ENCODE measurements around the gene PLIN4. TPM values are rescaled to one million over a fixed set of nuclear protein-coding genes. Genes with fewer than 3 reads are reported as not detected.

Gene PLIN4
- total RNA-seq, 1 donor from 2014 or later = 4.1 TPM

DNA sequence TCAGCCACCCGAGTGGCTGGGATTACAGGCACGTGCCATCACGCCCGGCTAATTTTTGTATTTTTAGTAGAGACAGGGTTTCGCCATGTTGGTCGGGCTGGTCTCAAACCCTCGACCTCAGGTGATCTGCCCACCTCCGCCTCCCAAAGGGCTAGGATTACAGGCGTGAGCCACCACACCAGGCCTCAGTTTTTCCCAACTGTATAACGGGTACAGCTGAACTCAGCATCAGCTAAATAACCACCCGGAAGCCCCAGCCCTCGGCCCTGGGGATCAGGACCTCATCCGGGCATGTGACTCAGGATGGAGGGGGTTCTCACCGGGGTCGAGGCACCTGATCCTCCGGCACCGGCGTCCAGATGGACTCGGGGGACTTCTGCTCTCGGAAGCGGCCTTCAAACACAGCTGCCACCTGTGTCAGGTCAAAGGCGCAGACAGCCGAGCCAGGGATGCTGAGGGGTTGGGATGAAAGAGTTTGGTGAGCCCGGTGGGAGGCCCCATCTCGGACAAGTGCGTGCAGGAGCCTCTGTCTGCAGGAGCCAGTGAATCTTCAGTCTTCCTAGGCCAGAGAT is 32.3 kb upstream of the PLIN4 start:
- no peaks in the 10 kb centered on the region for H3K9me3 ChIP-seq
- no peaks in the 10 kb centered on the region for H3K27me3 ChIP-seq
- H3K4me1 ChIP-seq = no peaks in the 10 kb centered on the region
- TF ChIP-seq, protein P1, sequence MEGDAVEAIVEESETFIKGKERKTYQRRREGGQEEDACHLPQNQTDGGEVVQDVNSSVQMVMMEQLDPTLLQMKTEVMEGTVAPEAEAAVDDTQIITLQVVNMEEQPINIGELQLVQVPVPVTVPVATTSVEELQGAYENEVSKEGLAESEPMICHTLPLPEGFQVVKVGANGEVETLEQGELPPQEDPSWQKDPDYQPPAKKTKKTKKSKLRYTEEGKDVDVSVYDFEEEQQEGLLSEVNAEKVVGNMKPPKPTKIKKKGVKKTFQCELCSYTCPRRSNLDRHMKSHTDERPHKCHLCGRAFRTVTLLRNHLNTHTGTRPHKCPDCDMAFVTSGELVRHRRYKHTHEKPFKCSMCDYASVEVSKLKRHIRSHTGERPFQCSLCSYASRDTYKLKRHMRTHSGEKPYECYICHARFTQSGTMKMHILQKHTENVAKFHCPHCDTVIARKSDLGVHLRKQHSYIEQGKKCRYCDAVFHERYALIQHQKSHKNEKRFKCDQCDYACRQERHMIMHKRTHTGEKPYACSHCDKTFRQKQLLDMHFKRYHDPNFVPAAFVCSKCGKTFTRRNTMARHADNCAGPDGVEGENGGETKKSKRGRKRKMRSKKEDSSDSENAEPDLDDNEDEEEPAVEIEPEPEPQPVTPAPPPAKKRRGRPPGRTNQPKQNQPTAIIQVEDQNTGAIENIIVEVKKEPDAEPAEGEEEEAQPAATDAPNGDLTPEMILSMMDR (IDR thresholded peaks at IDR 0.05) = no peak
- DNase-seq = no peak
- H3K27ac ChIP-seq = no peak overlapping the region
- no peak overlapping the region for H3K4me3 ChIP-seq
- intact Hi-C loops (cut with DNase I) = no loop called here
- ATAC-seq = no peak
- peaks cover 6% of the 10 kb centered on the region for H3K36me3 ChIP-seq

DNA sequence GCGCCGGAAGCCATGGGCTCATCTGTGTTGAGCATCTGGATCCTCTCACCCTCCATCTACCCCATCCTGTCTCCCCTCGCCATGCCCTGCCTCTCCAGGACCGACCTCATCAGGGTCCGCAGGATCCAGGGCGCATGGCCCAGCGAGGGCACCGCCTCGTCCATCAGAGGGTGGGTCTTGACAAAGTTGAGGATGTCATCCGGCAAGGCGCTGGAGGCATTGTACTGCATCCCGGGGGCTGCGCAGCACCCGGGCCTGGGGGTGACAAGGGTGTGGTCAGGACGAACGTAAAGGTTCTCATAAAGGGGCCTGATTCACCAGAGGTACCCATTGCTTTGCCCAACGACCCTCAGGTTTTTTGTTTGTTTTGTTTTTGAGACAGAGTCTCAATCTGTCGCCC is 31.7 kb upstream of the PLIN4 start:
- ATAC-seq (no peak), DNase-seq (no peak)
- TF ChIP-seq, protein P1 (IDR thresholded peaks at IDR 0.05) = no peak
- intact Hi-C loops (cut with DNase I) = no loop called here
- no peaks in the 10 kb centered on the region for H3K4me1 ChIP-seq
- no peak overlapping the region for H3K27ac ChIP-seq
- H3K27me3 ChIP-seq = no peaks in the 10 kb centered on the region
- H3K36me3 ChIP-seq = peaks cover 6% of the 10 kb centered on the region
- no peaks in the 10 kb centered on the region for H3K9me3 ChIP-seq
- H3K4me3 ChIP-seq = no peak overlapping the region

DNA sequence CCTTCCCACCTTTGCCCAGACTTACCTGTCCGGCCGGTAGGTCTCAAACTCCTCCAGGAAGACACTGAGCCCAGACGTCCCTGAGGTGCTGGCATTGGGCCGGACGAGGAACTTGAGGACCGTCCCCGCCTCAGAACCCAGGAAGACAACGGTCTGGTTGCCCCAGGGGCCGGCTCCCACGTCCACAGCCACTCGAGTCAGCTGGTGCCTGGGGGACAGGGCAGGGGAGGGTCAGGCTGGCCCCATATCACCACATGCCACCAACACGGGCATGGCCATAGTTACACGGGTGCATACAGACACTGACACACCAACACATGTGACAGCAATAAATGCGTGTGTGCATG is 29.9 kb upstream of the PLIN4 start:
- no peak overlapping the region for H3K27ac ChIP-seq
- H3K9me3 ChIP-seq = no peaks in the 10 kb centered on the region
- H3K36me3 ChIP-seq = peaks cover 6% of the 10 kb centered on the region
- H3K27me3 ChIP-seq = no peaks in the 10 kb centered on the region
- DNase-seq (no peak), ATAC-seq (peak; percentile 2)
- no peaks in the 10 kb centered on the region for H3K4me1 ChIP-seq
- no peak overlapping the region for H3K4me3 ChIP-seq
- intact Hi-C loops (cut with DNase I) = no loop called here
- TF ChIP-seq, protein P1 (IDR thresholded peaks at IDR 0.05) = no peak

DNA sequence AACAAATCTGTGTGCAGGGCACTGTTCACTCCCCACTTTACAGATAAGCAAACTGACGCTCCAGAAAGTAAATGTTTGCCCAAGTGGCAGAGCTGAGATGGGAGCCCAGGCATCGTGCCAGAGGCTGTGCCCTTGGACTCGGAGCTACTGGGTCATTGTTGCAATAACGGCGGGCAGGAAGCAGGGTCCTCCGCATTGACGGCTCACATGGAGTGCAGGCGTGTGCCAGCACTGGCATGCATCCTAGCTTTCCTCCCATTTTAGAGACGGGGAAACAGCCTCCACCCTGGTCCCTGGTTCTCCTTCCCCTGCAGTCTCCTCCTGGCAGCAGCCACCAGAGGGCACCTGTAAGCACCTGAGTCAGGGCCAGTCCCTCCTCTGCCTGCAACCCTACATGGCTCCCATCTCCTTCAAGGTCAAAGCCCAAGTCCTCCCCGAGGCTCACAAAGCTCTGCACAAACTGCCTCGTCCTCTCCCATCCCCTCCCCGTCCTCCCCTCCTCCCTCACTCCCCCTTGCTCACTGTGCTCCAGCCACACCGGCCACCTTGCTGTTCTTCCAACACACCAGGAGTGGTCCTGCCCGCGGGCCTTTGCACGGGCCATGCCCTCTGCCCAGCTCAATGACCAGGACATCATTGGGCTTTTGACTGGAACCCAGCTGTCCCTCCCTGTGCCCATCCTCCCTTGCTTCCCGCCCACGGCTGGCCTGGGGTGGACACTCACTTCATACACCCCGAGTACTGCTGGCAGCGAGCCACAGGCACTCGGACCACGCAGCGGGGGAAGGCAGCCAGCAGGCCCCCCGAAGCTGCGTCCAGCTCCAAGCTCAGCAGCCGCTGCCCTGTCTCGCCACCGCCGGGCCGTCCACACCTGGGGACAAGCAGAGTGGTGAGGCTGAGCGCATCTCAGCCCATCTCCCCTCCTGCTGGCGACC is 29.3 kb upstream of the PLIN4 start:
- TF ChIP-seq, protein P1 (IDR thresholded peaks at IDR 0.05) = peak; percentile 35
- Histone ChIP-seq H3K4me1 (no peaks in the 10 kb centered on the region), H3K27me3 (no peaks in the 10 kb centered on the region), H3K9me3 (no peaks in the 10 kb centered on the region), H3K36me3 (peaks cover 6% of the 10 kb centered on the region), H3K4me3 (no peak overlapping the region), H3K27ac (no peak overlapping the region)
- intact Hi-C loops (cut with DNase I) = no loop called here
- peak; percentile 86 for DNase-seq
- peak; percentile 70 for ATAC-seq

DNA sequence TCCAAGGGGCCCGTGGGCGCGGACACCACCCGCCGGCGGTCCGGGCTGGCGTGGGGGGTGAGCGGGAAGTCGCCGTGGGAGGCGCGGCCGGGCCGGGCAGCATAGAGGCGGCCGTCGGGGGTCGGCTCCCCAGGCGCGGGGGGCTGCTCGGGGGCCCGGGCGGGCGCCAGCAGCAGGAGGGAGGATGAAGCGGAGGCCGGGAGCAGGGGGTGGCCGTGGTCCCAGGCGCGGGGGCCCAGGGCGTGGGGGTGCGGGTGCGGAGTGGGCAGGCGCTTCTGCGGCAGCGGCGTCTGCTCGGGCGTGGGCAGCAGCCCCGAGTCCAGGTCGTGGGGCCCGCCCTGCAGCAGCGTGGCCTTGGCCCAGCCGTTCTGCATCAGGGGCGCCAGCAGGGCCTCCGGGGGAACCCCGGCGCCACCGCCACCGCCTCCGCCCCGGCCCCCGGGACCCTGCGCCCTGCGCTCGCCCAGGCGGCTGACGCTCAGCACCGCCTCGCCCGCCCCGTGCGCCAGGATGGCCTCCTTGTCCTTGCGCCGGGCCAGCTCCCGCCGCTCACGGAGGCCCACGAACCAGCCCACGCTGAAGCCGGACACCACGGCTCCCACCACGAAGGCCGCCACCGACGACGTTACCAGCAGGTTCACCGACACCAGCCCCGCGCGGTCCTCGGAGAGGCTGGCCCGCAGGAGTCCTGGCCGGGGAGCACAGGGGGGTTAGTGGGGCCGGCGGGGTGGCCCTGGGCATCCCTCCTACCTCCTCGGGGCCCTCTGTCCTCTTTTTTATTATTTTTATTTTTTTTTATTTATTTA is 25.8 kb upstream of the PLIN4 start:
- ATAC-seq (no peak), DNase-seq (no peak)
- TF ChIP-seq, protein P1 (IDR thresholded peaks at IDR 0.05) = no peak
- peaks cover 4% of the 10 kb centered on the region for H3K4me1 ChIP-seq
- no peaks in the 10 kb centered on the region for H3K27me3 ChIP-seq
- no peak overlapping the region for H3K4me3 ChIP-seq
- intact Hi-C loops (cut with DNase I) = no loop called here
- H3K9me3 ChIP-seq = no peaks in the 10 kb centered on the region
- no peak overlapping the region for H3K27ac ChIP-seq
- H3K36me3 ChIP-seq = no peaks in the 10 kb centered on the region
